PFSK-1 (cell line): Measurements from ENCODE around the gene ECE1.

ENCODE experiments used
- POLR2AphosphoS5 ChIP-seq: IDR thresholded peaks from 2 replicates; pipeline ENCODE4 v1.6.1; 2012; ENCODE audit warnings: low read depth, mild to moderate bottlenecking, control low read depth, low read length, moderate library complexity
- TF ChIP-seq, protein P1 (sequence below), 2 experiments: IDR thresholded peaks; 2 replicates each; pipeline versions ENCODE4 v1.6.1 to v1.8.0; 2011 to 2012; ENCODE audit warnings: low read depth in 2 of 2, low read length in 2 of 2, control low read depth in 1 of 2, inconsistent platforms in 1 of 2, mild to moderate bottlenecking in 1 of 2, moderate library complexity in 1 of 2; ENCODE audit not compliant: insufficient read depth in 1 of 2

- no peak for TF ChIP-seq POLR2AphosphoS5
- TF ChIP-seq, protein P1, sequence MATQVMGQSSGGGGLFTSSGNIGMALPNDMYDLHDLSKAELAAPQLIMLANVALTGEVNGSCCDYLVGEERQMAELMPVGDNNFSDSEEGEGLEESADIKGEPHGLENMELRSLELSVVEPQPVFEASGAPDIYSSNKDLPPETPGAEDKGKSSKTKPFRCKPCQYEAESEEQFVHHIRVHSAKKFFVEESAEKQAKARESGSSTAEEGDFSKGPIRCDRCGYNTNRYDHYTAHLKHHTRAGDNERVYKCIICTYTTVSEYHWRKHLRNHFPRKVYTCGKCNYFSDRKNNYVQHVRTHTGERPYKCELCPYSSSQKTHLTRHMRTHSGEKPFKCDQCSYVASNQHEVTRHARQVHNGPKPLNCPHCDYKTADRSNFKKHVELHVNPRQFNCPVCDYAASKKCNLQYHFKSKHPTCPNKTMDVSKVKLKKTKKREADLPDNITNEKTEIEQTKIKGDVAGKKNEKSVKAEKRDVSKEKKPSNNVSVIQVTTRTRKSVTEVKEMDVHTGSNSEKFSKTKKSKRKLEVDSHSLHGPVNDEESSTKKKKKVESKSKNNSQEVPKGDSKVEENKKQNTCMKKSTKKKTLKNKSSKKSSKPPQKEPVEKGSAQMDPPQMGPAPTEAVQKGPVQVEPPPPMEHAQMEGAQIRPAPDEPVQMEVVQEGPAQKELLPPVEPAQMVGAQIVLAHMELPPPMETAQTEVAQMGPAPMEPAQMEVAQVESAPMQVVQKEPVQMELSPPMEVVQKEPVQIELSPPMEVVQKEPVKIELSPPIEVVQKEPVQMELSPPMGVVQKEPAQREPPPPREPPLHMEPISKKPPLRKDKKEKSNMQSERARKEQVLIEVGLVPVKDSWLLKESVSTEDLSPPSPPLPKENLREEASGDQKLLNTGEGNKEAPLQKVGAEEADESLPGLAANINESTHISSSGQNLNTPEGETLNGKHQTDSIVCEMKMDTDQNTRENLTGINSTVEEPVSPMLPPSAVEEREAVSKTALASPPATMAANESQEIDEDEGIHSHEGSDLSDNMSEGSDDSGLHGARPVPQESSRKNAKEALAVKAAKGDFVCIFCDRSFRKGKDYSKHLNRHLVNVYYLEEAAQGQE (IDR thresholded peaks at IDR 0.05; ENCODE audit: insufficient read depth in 1 of 2, low read depth in 2 of 2, low read length in 2 of 2) = no peak
These were observed 35.8 kb downstream of the ECE1 start for GRCh38 chr1:21254335-21254951.
